Measurements from ENCODE around the gene HSD11B2. TPM values are rescaled to one million over a fixed set of nuclear protein-coding genes. Genes with fewer than 3 reads are reported as not detected.

Gene HSD11B2
- total and polyA plus RNA-seq, 5 donors from 2014 or later: not detected

DNA sequence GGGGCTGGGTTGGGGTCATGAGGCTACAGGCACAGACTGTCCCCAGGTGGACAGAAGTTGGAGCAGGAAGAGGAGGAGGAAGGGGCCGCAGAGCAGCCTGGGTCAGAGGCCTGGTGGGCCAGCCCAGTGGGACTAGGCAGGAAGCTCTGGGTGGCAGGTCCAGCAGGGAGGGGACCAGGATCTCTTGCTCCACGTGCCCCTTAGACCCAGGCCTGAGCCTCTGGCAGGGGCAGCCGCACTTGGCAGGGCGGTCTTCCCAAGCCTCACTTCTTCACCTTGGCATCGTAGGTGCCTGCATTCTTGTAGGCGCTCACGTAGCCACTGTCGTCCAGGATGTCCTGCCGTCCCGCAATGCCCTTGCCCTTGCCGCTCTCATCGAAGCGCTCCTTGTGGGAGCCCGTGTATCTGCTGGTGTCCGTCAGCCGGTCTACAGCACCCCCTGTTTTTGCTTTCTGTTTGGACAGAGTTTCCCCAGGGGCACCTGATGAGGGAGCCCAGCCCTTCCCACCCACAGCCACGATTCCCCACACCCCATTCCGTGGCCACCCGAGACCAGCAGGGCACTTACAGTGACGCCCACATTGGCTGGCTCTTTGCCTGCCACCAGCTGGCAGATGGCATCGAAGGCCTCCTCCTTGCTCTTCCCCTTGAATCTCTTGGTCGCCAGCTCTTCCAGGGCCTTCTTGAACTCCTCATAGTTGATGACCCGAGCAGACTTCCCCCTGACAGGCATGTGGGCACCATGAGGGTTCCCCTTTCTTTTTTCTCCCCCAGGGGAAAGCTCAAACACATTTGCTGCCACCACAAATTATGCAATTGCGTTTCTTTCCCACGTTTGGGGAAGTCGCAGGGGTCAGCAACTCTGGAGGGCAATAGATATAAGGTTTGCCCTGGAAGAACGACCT is 40.8 kb upstream of the HSD11B2 start:
- peak in 1 of 2 donors; percentile 7 for ATAC-seq (ENCODE audit: low read depth in 2 of 2)
- no peak overlapping the region for H3K27ac Mint-ChIP-seq
- H3K27ac ChIP-seq (ENCODE audit: insufficient read depth, low read length, poor library complexity, severe bottlenecking): no peak overlapping the region

DNA sequence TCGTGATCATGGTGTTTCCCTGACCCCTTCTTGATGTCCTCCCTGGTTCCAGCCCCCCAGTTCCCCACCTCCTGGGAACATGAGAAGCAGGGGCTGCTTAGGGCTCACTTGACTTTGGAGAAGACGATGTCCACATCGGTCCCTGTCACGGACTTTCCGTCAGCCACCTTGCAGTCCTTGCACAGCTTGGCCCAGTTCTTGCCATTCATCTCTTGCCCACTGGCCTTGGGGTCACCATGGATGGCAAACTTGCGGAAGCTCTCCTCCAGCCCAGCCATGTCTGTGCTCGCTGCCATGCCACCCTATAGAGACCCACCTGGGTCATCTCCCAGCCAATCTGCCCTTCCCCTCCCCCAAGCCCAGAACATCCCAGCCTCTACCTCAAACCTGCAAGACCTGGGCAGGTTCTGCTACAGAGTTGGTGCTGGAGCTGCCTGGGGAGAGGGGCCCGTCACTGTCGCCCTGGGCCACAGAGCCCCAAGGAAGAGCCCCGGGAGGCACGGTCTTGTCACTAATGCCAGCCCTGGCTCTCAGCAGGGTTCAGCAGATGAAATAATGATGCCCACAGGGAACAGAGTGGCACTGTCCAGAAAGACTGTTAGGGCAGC is 40.0 kb upstream of the HSD11B2 start:
- DNase-seq (no peak), ATAC-seq (ENCODE audit: low read depth in 2 of 2) (no peak)
- peaks cover 0 to 1% (median 0%) of the 10 kb centered on the region in 7 donors for H3K9me3 Mint-ChIP-seq
- H3K4me3 Mint-ChIP-seq: no peak overlapping the region
- H3K36me3 Mint-ChIP-seq: no peaks in the 10 kb centered on the region
- no peaks in the 10 kb centered on the region for H3K36me3 ChIP-seq (ENCODE audit: control insufficient read depth, insufficient read depth, low read length)
- no peak overlapping the region for H3K27ac ChIP-seq (ENCODE audit: insufficient read depth, low read length, poor library complexity, severe bottlenecking)
- H3K27ac Mint-ChIP-seq: no peak overlapping the region
- H3K4me1 ChIP-seq (ENCODE audit: control insufficient read depth, insufficient read depth, low read length, poor library complexity, severe bottlenecking): peaks cover 18% of the 10 kb centered on the region
- peaks cover 36% of the 10 kb centered on the region for H3K27me3 Mint-ChIP-seq
- no peaks in the 10 kb centered on the region for H3K9me3 ChIP-seq (ENCODE audit: control insufficient read depth in 2 of 2, low read length in 2 of 2)
- no peaks in the 10 kb centered on the region for H3K27me3 ChIP-seq (ENCODE audit: control insufficient read depth, insufficient read depth, low read length)
- H3K4me1 Mint-ChIP-seq: peaks cover 0 to 15% (median 3%) of the 10 kb centered on the region in 4 donors
- no peak overlapping the region for H3K4me3 ChIP-seq (ENCODE audit: low read depth, low read length)

More for the DNA sequence above, 40.8 kb upstream of the HSD11B2 start:
- Mint-ChIP-seq H3K4me1 (peaks cover 0 to 12% (median 3%) of the 10 kb centered on the region in 4 donors), H3K36me3 (no peaks in the 10 kb centered on the region), H3K4me3 (no peak overlapping the region), H3K27me3 (peaks cover 30% of the 10 kb centered on the region), H3K9me3 (peaks cover 0 to 1% (median 0%) of the 10 kb centered on the region in 7 donors)
- H3K4me1 ChIP-seq (ENCODE audit: control insufficient read depth, insufficient read depth, low read length, poor library complexity, severe bottlenecking): peaks cover 18% of the 10 kb centered on the region
- no peaks in the 10 kb centered on the region for H3K9me3 ChIP-seq (ENCODE audit: control insufficient read depth in 2 of 2, low read length in 2 of 2)
- no peaks in the 10 kb centered on the region for H3K27me3 ChIP-seq (ENCODE audit: control insufficient read depth, insufficient read depth, low read length)
- H3K36me3 ChIP-seq (ENCODE audit: control insufficient read depth, insufficient read depth, low read length): no peaks in the 10 kb centered on the region
- DNase-seq: no peak
- no peak overlapping the region for H3K4me3 ChIP-seq (ENCODE audit: low read depth, low read length)

GRCh38 chr16:67391424-67392300 is 39.3 kb upstream of the HSD11B2 start:
- Mint-ChIP-seq H3K9me3 (peaks cover 0 to 1% (median 0%) of the 10 kb centered on the region in 7 donors), H3K36me3 (no peaks in the 10 kb centered on the region), H3K27me3 (peaks cover 38% of the 10 kb centered on the region), H3K4me1 (peaks cover 0 to 15% (median 3%) of the 10 kb centered on the region in 4 donors), H3K4me3 (peak overlapping the region in 1 of 4 donors; percentile 16), H3K27ac (peak overlapping the region in 1 of 3 donors; percentile 31)
- DNase-seq (no peak), ATAC-seq (ENCODE audit: low read depth in 2 of 2) (no peak)
- H3K4me1 ChIP-seq (ENCODE audit: control insufficient read depth, insufficient read depth, low read length, poor library complexity, severe bottlenecking): peaks cover 18% of the 10 kb centered on the region
- no peaks in the 10 kb centered on the region for H3K27me3 ChIP-seq (ENCODE audit: control insufficient read depth, insufficient read depth, low read length)
- H3K4me3 ChIP-seq (ENCODE audit: low read depth, low read length): no peak overlapping the region
- no peak overlapping the region for H3K27ac ChIP-seq (ENCODE audit: insufficient read depth, low read length, poor library complexity, severe bottlenecking)
- H3K36me3 ChIP-seq (ENCODE audit: control insufficient read depth, insufficient read depth, low read length): no peaks in the 10 kb centered on the region
- no peaks in the 10 kb centered on the region for H3K9me3 ChIP-seq (ENCODE audit: control insufficient read depth in 2 of 2, low read length in 2 of 2)

DNA sequence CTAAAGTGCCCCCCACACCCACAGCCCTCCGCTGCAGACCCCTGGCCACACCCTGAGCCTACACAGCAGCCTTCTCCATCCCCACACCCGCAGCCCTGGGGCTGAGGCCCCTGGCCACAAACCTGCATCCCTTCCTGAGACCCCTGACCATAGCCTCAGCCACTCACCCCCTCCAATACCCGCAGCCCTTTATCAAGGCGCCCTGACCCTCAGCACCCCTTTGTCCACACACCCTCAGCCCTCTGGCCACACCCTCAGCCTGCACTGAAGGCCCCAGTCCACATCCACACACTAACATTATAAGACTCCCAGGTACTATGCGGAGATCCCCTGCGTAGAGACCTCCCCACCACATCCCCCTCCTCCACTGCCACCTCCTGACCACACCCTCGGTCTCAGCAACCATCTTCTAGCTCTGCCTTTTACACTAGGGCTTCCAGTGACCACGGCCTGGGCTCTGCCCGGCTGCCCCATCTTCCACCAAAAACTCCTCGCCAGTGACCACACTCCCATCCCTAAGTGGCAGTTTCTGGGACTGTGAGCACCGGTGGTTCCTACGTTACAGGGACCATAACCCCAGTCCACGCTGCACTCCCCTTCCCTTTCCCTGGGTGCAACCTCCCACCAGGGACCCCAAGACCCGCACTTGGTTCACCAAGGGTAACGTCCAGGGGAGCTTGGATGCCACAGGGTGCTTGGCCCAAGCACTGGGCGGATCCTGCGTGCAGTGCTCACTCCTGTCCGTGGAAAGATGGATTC is 38.4 kb upstream of the HSD11B2 start:
- Histone ChIP-seq H3K4me3 (ENCODE audit: low read depth, low read length) (no peak overlapping the region), H3K4me1 (ENCODE audit: control insufficient read depth, insufficient read depth, low read length, poor library complexity, severe bottlenecking) (peaks cover 18% of the 10 kb centered on the region), H3K36me3 (ENCODE audit: control insufficient read depth, insufficient read depth, low read length) (no peaks in the 10 kb centered on the region), H3K27ac (ENCODE audit: insufficient read depth, low read length, poor library complexity, severe bottlenecking) (no peak overlapping the region), H3K27me3 (ENCODE audit: control insufficient read depth, insufficient read depth, low read length) (no peaks in the 10 kb centered on the region), H3K9me3 (ENCODE audit: control insufficient read depth in 2 of 2, low read length in 2 of 2) (no peaks in the 10 kb centered on the region)
- Mint-ChIP-seq H3K4me1 (peaks cover 0 to 18% (median 3%) of the 10 kb centered on the region in 4 donors), H3K27me3 (peaks cover 45% of the 10 kb centered on the region), H3K9me3 (peaks cover 0 to 1% (median 0%) of the 10 kb centered on the region in 7 donors), H3K36me3 (no peaks in the 10 kb centered on the region), H3K4me3 (peak overlapping the region in 2 of 4 donors; percentile 22 to 53), H3K27ac (no peak overlapping the region)
- DNase-seq (no peak), ATAC-seq (ENCODE audit: low read depth in 2 of 2) (no peak)

DNA sequence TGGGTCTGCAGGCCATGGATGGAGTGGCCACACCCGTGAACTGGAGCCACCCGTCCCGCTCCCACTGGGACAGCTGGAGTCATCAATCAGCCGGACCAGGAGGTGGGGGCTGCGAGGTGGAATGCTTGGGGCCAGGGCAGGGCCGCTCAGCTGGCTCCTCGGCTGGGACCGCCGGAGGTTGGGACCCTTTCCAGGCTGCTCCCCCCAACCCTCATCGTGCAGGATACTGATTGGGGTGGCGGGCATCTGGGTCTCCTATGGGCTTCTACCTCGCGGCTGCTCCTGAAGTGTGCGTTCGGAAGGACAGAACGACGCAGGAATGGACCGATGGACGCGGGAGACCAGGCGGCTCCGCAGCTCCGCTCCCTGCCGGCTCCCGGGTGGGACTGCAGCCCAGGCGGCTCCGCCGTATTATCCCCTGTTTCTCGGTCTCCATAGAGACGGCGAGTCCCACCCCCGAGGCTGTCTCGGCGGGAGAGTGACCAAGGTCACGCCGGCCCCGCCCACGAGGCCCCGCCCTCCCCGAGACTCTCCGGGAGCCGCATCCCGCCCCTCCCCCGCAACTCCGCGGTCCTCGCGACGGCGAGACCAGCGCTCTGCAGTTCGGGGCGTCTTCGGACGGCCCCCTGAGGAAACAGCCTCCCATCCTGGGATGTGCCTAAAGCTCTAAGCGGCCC is 37.7 kb upstream of the HSD11B2 start, which contains the start of gene TPPP3:
Gene TPPP3 (minus strand): TSS at position 388 of the 677 bp plus-strand sequence. CDS start 2,387 bp downstream, outside the sequence.
- Histone ChIP-seq H3K27ac (ENCODE audit: insufficient read depth, low read length, poor library complexity, severe bottlenecking) (no peak within 1 kb of the TSS), H3K4me3 (ENCODE audit: low read depth, low read length) (no peak within 1 kb of the TSS), H3K9me3 (ENCODE audit: control insufficient read depth in 2 of 2, low read length in 2 of 2) (no peaks in the 10 kb centered on the region), H3K4me1 (ENCODE audit: control insufficient read depth, insufficient read depth, low read length, poor library complexity, severe bottlenecking) (peaks cover 18% of the 10 kb centered on the region), H3K27me3 (ENCODE audit: control insufficient read depth, insufficient read depth, low read length) (no peaks in the 10 kb centered on the region), H3K36me3 (ENCODE audit: control insufficient read depth, insufficient read depth, low read length) (no peaks in the 10 kb centered on the region)
- DNase-seq (peak in 2 of 3 donors; percentile 7 to 16), ATAC-seq (ENCODE audit: low read depth in 2 of 2) (peak in 1 of 2 donors; percentile 13)
- Mint-ChIP-seq H3K27me3 (peaks cover 47% of the 10 kb centered on the region), H3K27ac (no peak within 1 kb of the TSS), H3K9me3 (peaks cover 0 to 1% (median 0%) of the 10 kb centered on the region in 7 donors), H3K36me3 (no peaks in the 10 kb centered on the region), H3K4me1 (peaks cover 0 to 18% (median 3%) of the 10 kb centered on the region in 4 donors), H3K4me3 (peak within 1 kb of the TSS; percentile 22 to 62 (median 54))

GRCh38 chr16:67393788-67394154 is 37.1 kb upstream of the HSD11B2 start:
- no peaks in the 10 kb centered on the region for H3K36me3 ChIP-seq (ENCODE audit: control insufficient read depth, insufficient read depth, low read length)
- no peaks in the 10 kb centered on the region for H3K9me3 ChIP-seq (ENCODE audit: control insufficient read depth in 2 of 2, low read length in 2 of 2)
- peaks cover 48% of the 10 kb centered on the region for H3K27me3 Mint-ChIP-seq
- no peak for ATAC-seq (ENCODE audit: low read depth in 2 of 2)
- H3K27me3 ChIP-seq (ENCODE audit: control insufficient read depth, insufficient read depth, low read length): no peaks in the 10 kb centered on the region
- H3K4me1 Mint-ChIP-seq: peaks cover 0 to 18% (median 3%) of the 10 kb centered on the region in 4 donors
- no peak overlapping the region for H3K27ac ChIP-seq (ENCODE audit: insufficient read depth, low read length, poor library complexity, severe bottlenecking)
- peaks cover 18% of the 10 kb centered on the region for H3K4me1 ChIP-seq (ENCODE audit: control insufficient read depth, insufficient read depth, low read length, poor library complexity, severe bottlenecking)
- no peak overlapping the region for H3K27ac Mint-ChIP-seq
- H3K36me3 Mint-ChIP-seq: no peaks in the 10 kb centered on the region
- H3K9me3 Mint-ChIP-seq: peaks cover 0 to 1% (median 0%) of the 10 kb centered on the region in 7 donors
- H3K4me3 Mint-ChIP-seq: peak overlapping the region in 3 of 4 donors; percentile 31 to 62 (median 56)
- DNase-seq: no peak
- H3K4me3 ChIP-seq (ENCODE audit: low read depth, low read length): no peak overlapping the region
